ENCODE results near the gene SBNO2.

GRCh38 chr19:1139126-1139525 lies 34.9 kb downstream of the SBNO2 start:
- TF ChIP-seq POLR2AphosphoS5 (IDR thresholded peaks at IDR 0.05; ENCODE audit: low read depth, low read length), result no peak
- no peak for TF ChIP-seq POLR2A (IDR thresholded peaks at IDR 0.05; ENCODE audit: low read depth, low read length)
